IPS-20b (cell line): ENCODE results near the gene ENOX1.

Experiments
- H3K27ac ChIP-seq: one replicate; pipeline ENCODE4 v1.5.1; 2013; ENCODE audit warnings: low read length
- H3K27me3 ChIP-seq: 2 replicates; pipeline ENCODE4 v1.6.1; 2013; ENCODE audit warnings: mild to moderate bottlenecking, low read length, inconsistent platforms; ENCODE audit not compliant: insufficient read depth
- H3K36me3 ChIP-seq: 2 replicates; pipeline ENCODE4 v1.6.1; 2013; ENCODE audit warnings: low read depth, mild to moderate bottlenecking, inconsistent platforms, low read length, moderate library complexity; ENCODE audit not compliant: insufficient read depth
- H3K4me1 ChIP-seq: 2 replicates; pipeline ENCODE4 v1.6.1; 2013; ENCODE audit warnings: mild to moderate bottlenecking, control low read depth, inconsistent platforms, low read length, moderate library complexity; ENCODE audit not compliant: insufficient read depth
- H3K4me3 ChIP-seq: 2 replicates; pipeline ENCODE4 v1.5.1; 2013; ENCODE audit warnings: mild to moderate bottlenecking, low read length, inconsistent platforms
- H3K9ac ChIP-seq: 2 replicates; pipeline ENCODE4 v1.6.1; 2013; ENCODE audit warnings: low read depth, mild to moderate bottlenecking, inconsistent platforms, low read length, moderate library complexity
- H3K9me3 ChIP-seq: 2 replicates; pipeline ENCODE4 v1.6.1; 2013; ENCODE audit warnings: mild to moderate bottlenecking, low read depth, low read length, inconsistent platforms; ENCODE audit not compliant: insufficient read depth

Gene ENOX1

GRCh38 chr13:43489233-43489632, 297.5 kb downstream of the ENOX1 start:
- H3K36me3 ChIP-seq, result no peaks in the 10 kb centered on the region
- H3K9me3 ChIP-seq, result no peaks in the 10 kb centered on the region
- no peak overlapping the region for H3K27ac ChIP-seq
- no peak overlapping the region for H3K4me3 ChIP-seq
- no peak overlapping the region for H3K9ac ChIP-seq
- no peaks in the 10 kb centered on the region for H3K27me3 ChIP-seq
- no peaks in the 10 kb centered on the region for H3K4me1 ChIP-seq

- Histone ChIP-seq H3K4me3 (no peak overlapping the region), H3K4me1 (no peaks in the 10 kb centered on the region)
Observed at GRCh38 chr13:43487885-43488284, 298.9 kb downstream of the ENOX1 start.

GRCh38 chr13:43487461-43487860, 299.3 kb downstream of the ENOX1 start:
- Histone ChIP-seq H3K27me3 (no peaks in the 10 kb centered on the region), H3K9ac (no peak overlapping the region), H3K9me3 (no peaks in the 10 kb centered on the region), H3K4me1 (no peaks in the 10 kb centered on the region), H3K36me3 (no peaks in the 10 kb centered on the region), H3K27ac (no peak overlapping the region), H3K4me3 (no peak overlapping the region)

More at GRCh38 chr13:43487885-43488284, 298.9 kb downstream of the ENOX1 start:
- Histone ChIP-seq H3K27ac (no peak overlapping the region), H3K9ac (no peak overlapping the region), H3K9me3 (no peaks in the 10 kb centered on the region), H3K36me3 (no peaks in the 10 kb centered on the region), H3K27me3 (no peaks in the 10 kb centered on the region)

- Histone ChIP-seq H3K27ac (no peak overlapping the region), H3K9ac (no peak overlapping the region), H3K9me3 (no peaks in the 10 kb centered on the region), H3K4me1 (no peaks in the 10 kb centered on the region), H3K27me3 (no peaks in the 10 kb centered on the region), H3K4me3 (no peak overlapping the region), H3K36me3 (no peaks in the 10 kb centered on the region)
Observed at GRCh38 chr13:43484432-43485225, 302.1 kb downstream of the ENOX1 start.

GRCh38 chr13:43483930-43484329, 302.8 kb downstream of the ENOX1 start:
- Histone ChIP-seq H3K27ac (no peak overlapping the region), H3K4me1 (no peaks in the 10 kb centered on the region), H3K9ac (no peak overlapping the region), H3K36me3 (no peaks in the 10 kb centered on the region), H3K4me3 (no peak overlapping the region), H3K9me3 (no peaks in the 10 kb centered on the region), H3K27me3 (no peaks in the 10 kb centered on the region)

GRCh38 chr13:43482641-43483040, 304.1 kb downstream of the ENOX1 start:
- Histone ChIP-seq H3K27ac (no peak overlapping the region), H3K9me3 (no peaks in the 10 kb centered on the region), H3K36me3 (no peaks in the 10 kb centered on the region), H3K4me1 (no peaks in the 10 kb centered on the region), H3K4me3 (no peak overlapping the region), H3K27me3 (no peaks in the 10 kb centered on the region), H3K9ac (no peak overlapping the region)

GRCh38 chr13:43482026-43482425, 304.7 kb downstream of the ENOX1 start:
- Histone ChIP-seq H3K4me3 (no peak overlapping the region), H3K9ac (no peak overlapping the region), H3K27ac (no peak overlapping the region), H3K9me3 (no peaks in the 10 kb centered on the region), H3K4me1 (no peaks in the 10 kb centered on the region), H3K27me3 (no peaks in the 10 kb centered on the region), H3K36me3 (no peaks in the 10 kb centered on the region)

GRCh38 chr13:43478902-43479301, 307.9 kb downstream of the ENOX1 start:
- no peaks in the 10 kb centered on the region for H3K36me3 ChIP-seq
- H3K9me3 ChIP-seq, result no peaks in the 10 kb centered on the region
- no peak overlapping the region for H3K4me3 ChIP-seq
- no peaks in the 10 kb centered on the region for H3K27me3 ChIP-seq
- H3K9ac ChIP-seq, result no peak overlapping the region
- H3K4me1 ChIP-seq, result no peaks in the 10 kb centered on the region
- no peak overlapping the region for H3K27ac ChIP-seq

GRCh38 chr13:43478211-43478610, 308.6 kb downstream of the ENOX1 start:
- H3K9ac ChIP-seq, result no peak overlapping the region
- no peaks in the 10 kb centered on the region for H3K36me3 ChIP-seq
- no peaks in the 10 kb centered on the region for H3K27me3 ChIP-seq
- H3K9me3 ChIP-seq, result no peaks in the 10 kb centered on the region
- H3K4me1 ChIP-seq, result no peaks in the 10 kb centered on the region
- no peak overlapping the region for H3K4me3 ChIP-seq
- H3K27ac ChIP-seq, result no peak overlapping the region

- no peaks in the 10 kb centered on the region for H3K27me3 ChIP-seq
- H3K9ac ChIP-seq, result no peak overlapping the region
- no peak overlapping the region for H3K4me3 ChIP-seq
- no peaks in the 10 kb centered on the region for H3K36me3 ChIP-seq
- no peaks in the 10 kb centered on the region for H3K4me1 ChIP-seq
- no peak overlapping the region for H3K27ac ChIP-seq
- H3K9me3 ChIP-seq, result no peaks in the 10 kb centered on the region
Observed at GRCh38 chr13:43475140-43475539, 311.6 kb downstream of the ENOX1 start.

GRCh38 chr13:43473437-43473836, 313.3 kb downstream of the ENOX1 start:
- H3K4me3 ChIP-seq, result no peak overlapping the region
- H3K9me3 ChIP-seq, result no peaks in the 10 kb centered on the region
- no peak overlapping the region for H3K9ac ChIP-seq
- H3K36me3 ChIP-seq, result no peaks in the 10 kb centered on the region
- H3K27me3 ChIP-seq, result no peaks in the 10 kb centered on the region
- H3K4me1 ChIP-seq, result no peaks in the 10 kb centered on the region
- H3K27ac ChIP-seq, result no peak overlapping the region

- H3K4me1 ChIP-seq, result no peaks in the 10 kb centered on the region
- no peak overlapping the region for H3K9ac ChIP-seq
- no peak overlapping the region for H3K27ac ChIP-seq
- no peak overlapping the region for H3K4me3 ChIP-seq
- no peaks in the 10 kb centered on the region for H3K36me3 ChIP-seq
- no peaks in the 10 kb centered on the region for H3K27me3 ChIP-seq
- H3K9me3 ChIP-seq, result no peaks in the 10 kb centered on the region
Observed at GRCh38 chr13:43472980-43473379, 313.8 kb downstream of the ENOX1 start.
